ENCODE results near the gene PHIP. TPM values are rescaled to one million over a fixed set of nuclear protein-coding genes. Genes with fewer than 3 reads are reported as not detected.
"Not testable (repeated sequence)": the region's sequence is repeated elsewhere in the genome, so short reads cannot be mapped to it uniquely, and the experiment has no call there.

PHIP gene
- polyA plus RNA-seq, 3 donors: 51.8 to 63.1 (median 57.1) TPM

DNA sequence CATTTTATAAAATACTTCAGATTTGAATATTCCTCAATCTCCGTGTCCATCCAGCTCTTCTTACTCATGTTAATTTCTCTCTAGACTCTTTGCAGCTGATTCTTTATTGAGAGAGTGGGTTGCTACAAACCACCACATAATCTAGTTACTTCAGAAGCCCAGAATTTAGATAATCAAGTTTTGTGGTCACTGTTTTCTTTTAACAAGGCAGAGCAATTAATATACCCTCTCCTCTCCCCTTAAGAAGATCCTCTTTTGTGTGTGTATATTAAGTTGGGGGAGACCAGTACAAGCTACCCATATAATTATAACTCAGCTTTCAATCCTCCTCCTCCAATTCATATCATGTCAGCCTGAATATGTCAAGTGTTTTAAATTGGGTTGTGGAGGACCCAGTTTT, 115.6 kb downstream of the PHIP start:
- no peak for DNase-seq (ENCODE audit: extremely low read depth in 1 of 11, low read depth in 9 of 11, low spot score in 4 of 11)

GRCh38 chr6:78954740-78955139, 123.3 kb downstream of the PHIP start:
- DNase-seq (ENCODE audit: extremely low read depth in 1 of 11, low read depth in 9 of 11, low spot score in 4 of 11): no peak

GRCh38 chr6:78953798-78954197, 124.3 kb downstream of the PHIP start:
- DNase-seq (ENCODE audit: extremely low read depth in 1 of 11, low read depth in 9 of 11, low spot score in 4 of 11): no peak

DNA sequence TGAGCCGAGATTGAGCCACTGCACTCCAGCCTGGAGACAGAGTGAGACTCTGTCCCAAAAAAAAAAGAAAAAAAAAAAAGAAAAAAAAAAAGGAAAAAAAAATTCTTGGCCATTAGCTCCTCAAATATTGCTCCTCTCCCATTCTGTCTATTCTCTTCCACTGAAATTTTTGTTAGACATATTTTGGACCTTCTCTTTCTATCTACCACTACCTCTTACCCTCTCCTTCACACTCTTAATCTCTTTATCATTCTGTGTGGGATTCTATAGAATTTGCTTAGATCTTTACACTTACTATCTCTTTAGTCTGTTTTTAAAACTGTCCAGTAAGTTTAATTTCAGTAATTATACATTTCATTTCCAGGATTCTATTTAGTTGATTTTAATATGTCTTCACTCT, 125.7 kb downstream of the PHIP start:
- no peak for DNase-seq (ENCODE audit: extremely low read depth in 1 of 11, low read depth in 9 of 11, low spot score in 4 of 11)

GRCh38 chr6:78948785-78949184, 129.3 kb downstream of the PHIP start:
- DNase-seq (ENCODE audit: extremely low read depth in 1 of 11, low read depth in 9 of 11, low spot score in 4 of 11): no peak

GRCh38 chr6:78947962-78948361, 130.1 kb downstream of the PHIP start:
- no peak for DNase-seq (ENCODE audit: extremely low read depth in 1 of 11, low read depth in 9 of 11, low spot score in 4 of 11)

GRCh38 chr6:78947529-78947928, 130.5 kb downstream of the PHIP start:
- DNase-seq (ENCODE audit: extremely low read depth in 1 of 11, low read depth in 9 of 11, low spot score in 4 of 11): no peak

GRCh38 chr6:78942446-78942845, 135.6 kb downstream of the PHIP start:
- no peak for DNase-seq (ENCODE audit: extremely low read depth in 1 of 11, low read depth in 9 of 11, low spot score in 4 of 11)

- DNase-seq (ENCODE audit: extremely low read depth in 1 of 11, low read depth in 9 of 11, low spot score in 4 of 11): no peak
These were observed 141.5 kb downstream of the PHIP start for GRCh38 chr6:78936515-78936914.

DNA sequence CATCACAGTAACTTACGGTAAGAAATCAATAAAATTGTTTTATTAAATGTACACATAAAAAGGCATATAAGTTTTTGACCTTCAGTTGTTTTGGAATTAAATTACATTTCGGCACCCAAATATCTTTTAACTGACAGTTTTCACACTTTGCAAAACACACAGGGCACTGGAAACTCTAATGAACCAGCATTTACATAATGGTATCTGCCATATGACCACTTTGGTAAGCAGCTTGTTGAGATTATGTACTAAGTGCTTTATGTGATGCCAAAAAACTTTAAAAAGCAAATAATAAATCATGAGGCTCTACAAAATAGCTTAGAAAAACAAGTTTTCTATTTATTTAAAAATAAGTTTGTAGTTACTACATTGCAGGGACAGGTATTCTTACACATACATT, 142.5 kb downstream of the PHIP start:
- DNase-seq (ENCODE audit: extremely low read depth in 1 of 11, low read depth in 9 of 11, low spot score in 4 of 11): no peak

- DNase-seq (ENCODE audit: extremely low read depth in 1 of 11, low read depth in 9 of 11, low spot score in 4 of 11): no peak
These were observed 152.7 kb downstream of the PHIP start for GRCh38 chr6:78925317-78925716.

GRCh38 chr6:78921168-78921567, 156.9 kb downstream of the PHIP start:
- DNase-seq (ENCODE audit: extremely low read depth in 1 of 11, low read depth in 9 of 11, low spot score in 4 of 11): not testable (repeated sequence)

GRCh38 chr6:78917788-78918187, 160.3 kb downstream of the PHIP start:
- no peak for DNase-seq (ENCODE audit: extremely low read depth in 1 of 11, low read depth in 9 of 11, low spot score in 4 of 11)

DNA sequence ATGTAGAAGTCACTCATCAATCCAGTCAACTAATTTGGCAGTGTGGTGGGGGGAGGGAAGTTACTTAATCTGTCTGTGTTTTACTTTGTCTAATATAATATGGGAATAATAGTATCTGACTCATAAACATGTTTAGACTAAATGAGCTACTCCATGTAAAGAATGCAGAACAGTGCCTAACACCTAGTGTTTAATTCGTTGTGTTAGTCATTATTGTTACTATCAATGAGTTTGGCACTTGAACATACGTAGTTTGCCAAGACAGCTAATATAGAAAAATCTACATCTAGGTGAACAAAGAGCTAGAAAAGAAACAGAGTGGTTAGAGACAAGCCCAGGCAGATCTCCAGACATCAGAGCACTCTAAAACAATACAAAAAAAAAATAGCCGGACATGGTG, 161.6 kb downstream of the PHIP start:
- no peak for DNase-seq (ENCODE audit: extremely low read depth in 1 of 11, low read depth in 9 of 11, low spot score in 4 of 11)

DNA sequence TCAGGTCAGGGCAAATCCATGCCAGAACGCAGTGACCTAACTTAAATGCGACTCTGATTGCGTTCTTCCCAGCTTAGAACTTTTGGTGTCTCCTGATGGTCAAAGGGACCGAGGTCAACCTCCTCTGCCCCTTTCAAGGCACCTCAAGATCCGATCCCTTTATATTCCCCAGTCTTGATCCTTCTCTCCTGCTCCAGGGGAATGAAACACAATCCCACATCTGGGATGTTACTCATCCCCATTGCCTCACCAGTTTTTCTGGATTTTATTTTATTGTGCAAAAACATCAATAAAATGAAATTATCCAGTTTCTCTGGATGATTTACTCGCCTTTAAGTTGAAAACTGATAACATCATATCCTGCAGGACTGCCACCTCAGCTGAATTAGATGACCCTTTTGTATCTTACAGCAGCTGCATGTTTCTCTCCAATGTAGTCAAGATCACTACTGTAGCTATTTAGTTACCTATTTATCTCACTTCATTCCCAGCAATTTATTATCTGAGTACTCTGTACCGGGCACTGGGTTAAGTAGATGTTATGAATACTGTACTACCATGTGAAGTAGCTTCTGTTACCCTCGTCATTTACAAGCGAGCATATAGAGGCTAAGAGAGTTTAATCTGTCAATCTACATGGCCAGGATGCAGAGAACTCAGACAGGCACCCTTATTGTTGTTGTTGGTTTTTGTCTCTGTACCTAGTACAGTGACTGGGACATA, 166.7 kb downstream of the PHIP start:
- DNase-seq (ENCODE audit: extremely low read depth in 1 of 11, low read depth in 9 of 11, low spot score in 4 of 11): no peak

DNA sequence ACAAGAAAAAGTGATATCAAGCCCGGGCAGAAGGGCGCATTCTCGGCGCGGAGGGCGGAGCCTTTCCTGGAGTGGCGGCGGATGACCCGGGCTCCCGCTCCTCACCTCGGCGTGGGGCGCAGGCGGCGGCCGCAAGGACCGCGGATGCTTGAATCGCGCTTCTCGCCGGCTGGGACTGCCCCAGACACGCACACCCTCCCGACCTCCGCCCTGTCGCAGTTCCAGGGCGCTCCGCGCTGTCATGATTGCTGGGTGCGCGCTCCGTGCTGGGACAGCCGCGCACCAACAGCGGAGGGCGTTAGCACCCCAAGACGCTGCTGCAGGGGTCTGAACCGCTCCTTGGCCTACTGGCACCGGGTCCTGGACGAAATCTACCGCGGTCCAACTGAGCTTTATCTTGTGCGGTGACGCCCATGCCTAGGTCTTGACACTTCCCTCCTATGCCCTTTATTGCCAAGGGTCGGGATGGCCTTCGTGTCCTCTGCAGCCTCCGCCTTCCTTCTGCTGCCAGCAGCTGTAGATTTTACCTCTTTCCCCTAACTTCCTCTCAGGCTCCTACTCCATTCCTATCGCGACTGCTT, 167.4 kb downstream of the PHIP start:
- DNase-seq (ENCODE audit: extremely low read depth in 1 of 11, low read depth in 9 of 11, low spot score in 4 of 11): no peak

DNA sequence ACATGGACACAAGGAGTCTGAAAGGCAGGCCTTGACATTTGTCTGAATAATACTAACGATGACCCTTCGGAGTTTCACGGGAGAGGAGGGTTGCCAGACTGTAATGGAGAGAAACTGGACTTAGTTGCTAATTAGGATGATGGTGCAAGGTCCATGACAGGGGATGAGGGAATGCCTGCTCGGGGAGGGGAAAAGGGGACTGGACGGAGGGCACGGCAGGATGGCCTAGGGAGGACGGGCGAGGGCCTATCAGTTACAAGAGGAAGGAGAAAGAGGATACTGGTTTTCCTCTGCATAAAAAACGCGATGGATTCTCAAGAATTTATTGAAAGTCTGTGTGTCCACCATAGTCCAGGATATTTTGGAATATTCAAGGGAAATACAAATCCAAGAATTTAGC, 168.0 kb downstream of the PHIP start:
- DNase-seq (ENCODE audit: extremely low read depth in 1 of 11, low read depth in 9 of 11, low spot score in 4 of 11): no peak

DNA sequence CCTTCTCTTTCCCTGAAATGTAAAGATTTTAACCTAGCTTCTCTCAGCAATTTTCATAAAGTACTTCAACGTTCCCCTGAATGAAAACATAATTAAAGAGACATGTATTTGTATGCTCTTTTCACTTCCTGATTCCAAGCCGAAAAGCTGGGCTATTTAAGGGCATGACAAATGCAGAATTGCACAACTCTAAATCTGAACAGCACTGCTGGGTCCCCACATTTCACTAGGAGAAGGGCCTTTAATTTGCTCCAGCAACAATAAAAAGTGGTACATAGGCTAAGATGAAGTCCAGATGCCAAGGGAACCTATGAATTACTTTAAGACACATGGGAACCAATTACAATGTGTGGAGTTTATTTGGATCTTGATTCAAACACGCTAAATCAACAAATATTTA, 168.7 kb downstream of the PHIP start:
- peak in 1 of 11 donors; percentile 5 for DNase-seq (ENCODE audit: extremely low read depth in 1 of 11, low read depth in 9 of 11, low spot score in 4 of 11)

DNA sequence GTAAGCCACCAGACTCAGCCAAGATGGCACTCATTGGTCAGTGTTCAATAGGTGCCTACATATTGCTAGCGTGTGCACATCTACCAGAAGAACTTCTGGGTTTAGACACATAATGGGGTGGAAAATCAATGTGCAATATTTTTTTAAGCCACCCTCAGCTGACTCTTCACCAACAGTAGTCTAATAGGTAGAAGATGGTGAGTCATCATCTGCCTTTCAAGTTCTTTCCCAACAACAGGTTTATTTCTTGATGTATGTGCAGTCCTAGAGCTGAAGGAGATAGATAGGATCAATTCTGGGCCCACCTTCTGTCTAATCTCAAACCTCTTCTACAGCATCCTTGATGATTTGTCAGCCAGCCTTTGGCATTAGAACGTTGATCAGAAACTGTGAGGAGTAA, 169.4 kb downstream of the PHIP start:
- no peak for DNase-seq (ENCODE audit: extremely low read depth in 1 of 11, low read depth in 9 of 11, low spot score in 4 of 11)

DNA sequence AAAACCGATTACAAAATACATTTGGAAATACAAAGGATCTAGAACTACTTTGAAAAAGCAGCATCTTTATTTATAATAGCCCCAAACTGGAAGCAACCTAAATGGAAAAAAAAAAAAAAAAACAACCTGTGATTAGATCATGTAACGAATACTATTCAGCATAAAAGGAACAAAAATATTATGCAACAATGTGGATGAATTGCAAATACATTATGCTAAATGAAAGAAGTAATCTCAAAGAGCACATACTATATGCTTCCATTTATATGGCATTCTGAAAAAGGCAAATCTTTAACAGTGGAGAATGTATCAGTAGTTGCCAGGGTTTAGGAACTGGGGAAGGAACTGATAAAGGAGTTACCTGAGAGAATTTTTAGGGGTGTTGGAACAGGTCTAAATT, 181.8 kb downstream of the PHIP start:
- DNase-seq (ENCODE audit: extremely low read depth in 1 of 11, low read depth in 9 of 11, low spot score in 4 of 11): no peak

GRCh38 chr6:78889901-78890300, 188.2 kb downstream of the PHIP start:
- DNase-seq (ENCODE audit: extremely low read depth in 1 of 11, low read depth in 9 of 11, low spot score in 4 of 11): not testable (repeated sequence)

All from renal cortex interstitium (tissue), 11 donors.